PFSK-1 (cell line): ENCODE measurements around the gene SETDB2.

Source experiments
- POLR2AphosphoS5 ChIP-seq: IDR thresholded peaks from 2 replicates; pipeline ENCODE4 v1.6.1; 2012; ENCODE audit warnings: low read depth, mild to moderate bottlenecking, control low read depth, low read length, moderate library complexity
- REST ChIP-seq, 2 experiments: IDR thresholded peaks; 2 replicates each; pipeline versions ENCODE4 v1.6.1 to v1.8.0; 2011 to 2012; ENCODE audit warnings: low read depth in 2 of 2, low read length in 2 of 2, control low read depth in 1 of 2, inconsistent platforms in 1 of 2, mild to moderate bottlenecking in 1 of 2, moderate library complexity in 1 of 2; ENCODE audit not compliant: insufficient read depth in 1 of 2
- SIN3A ChIP-seq: IDR thresholded peaks from 2 replicates; pipeline ENCODE4 v1.6.1; 2012; ENCODE audit warnings: mild to moderate bottlenecking, low read length, moderate library complexity, borderline replicate concordance; ENCODE audit not compliant: insufficient read depth
- TAF1 ChIP-seq: IDR thresholded peaks from 2 replicates; pipeline ENCODE4 v1.6.1; 2012; ENCODE audit warnings: low read length, control low read depth, borderline replicate concordance; ENCODE audit not compliant: insufficient read depth

- TF ChIP-seq POLR2AphosphoS5 (no peak), REST (IDR thresholded peaks at IDR 0.05; ENCODE audit: insufficient read depth in 1 of 2, low read depth in 2 of 2, low read length in 2 of 2) (no peak), SIN3A (no peak), TAF1 (no peak)
Measured at GRCh38 chr13:49446473-49446872, 2.4 kb downstream of the SETDB2 start.
